NCI-H2227 treated with DMSO at 0.1 percent for 48 hours (cell line): ENCODE data around the gene GFY.
"Not testable (repeated sequence)": the region's sequence is repeated elsewhere in the genome, so short reads cannot be mapped to it uniquely, and the experiment has no call there.

Source experiments
- DNase-seq: peaks from one replicate; lab custom pipeline; 2025; lab: John Stamatoyannopoulos, UW

The GFY gene

GRCh38 chr19:49444100-49444700, 19.0 kb downstream of the GFY start:
- not testable (repeated sequence) for DNase-seq

DNA sequence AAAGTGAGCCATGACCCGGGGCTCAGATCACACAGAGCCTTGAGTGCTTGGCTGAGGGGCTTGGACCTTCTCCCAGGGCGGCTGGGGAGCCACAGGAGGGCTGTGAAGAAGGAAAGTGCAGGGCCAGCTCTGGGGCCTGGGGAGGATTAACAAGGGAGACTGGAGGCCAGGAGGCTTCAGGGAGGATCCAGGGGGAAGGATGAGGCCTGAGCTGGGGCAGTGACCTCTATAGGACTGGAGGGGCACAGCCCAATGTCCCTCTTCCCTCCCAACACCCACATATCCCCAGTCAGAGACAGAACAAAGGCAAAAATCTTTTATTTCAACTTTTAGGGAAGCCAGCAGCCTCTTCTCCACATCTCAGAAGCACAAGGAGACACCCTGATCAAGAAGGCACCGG, 20.8 kb downstream of the GFY start:
- DNase-seq, result no peak

DNA sequence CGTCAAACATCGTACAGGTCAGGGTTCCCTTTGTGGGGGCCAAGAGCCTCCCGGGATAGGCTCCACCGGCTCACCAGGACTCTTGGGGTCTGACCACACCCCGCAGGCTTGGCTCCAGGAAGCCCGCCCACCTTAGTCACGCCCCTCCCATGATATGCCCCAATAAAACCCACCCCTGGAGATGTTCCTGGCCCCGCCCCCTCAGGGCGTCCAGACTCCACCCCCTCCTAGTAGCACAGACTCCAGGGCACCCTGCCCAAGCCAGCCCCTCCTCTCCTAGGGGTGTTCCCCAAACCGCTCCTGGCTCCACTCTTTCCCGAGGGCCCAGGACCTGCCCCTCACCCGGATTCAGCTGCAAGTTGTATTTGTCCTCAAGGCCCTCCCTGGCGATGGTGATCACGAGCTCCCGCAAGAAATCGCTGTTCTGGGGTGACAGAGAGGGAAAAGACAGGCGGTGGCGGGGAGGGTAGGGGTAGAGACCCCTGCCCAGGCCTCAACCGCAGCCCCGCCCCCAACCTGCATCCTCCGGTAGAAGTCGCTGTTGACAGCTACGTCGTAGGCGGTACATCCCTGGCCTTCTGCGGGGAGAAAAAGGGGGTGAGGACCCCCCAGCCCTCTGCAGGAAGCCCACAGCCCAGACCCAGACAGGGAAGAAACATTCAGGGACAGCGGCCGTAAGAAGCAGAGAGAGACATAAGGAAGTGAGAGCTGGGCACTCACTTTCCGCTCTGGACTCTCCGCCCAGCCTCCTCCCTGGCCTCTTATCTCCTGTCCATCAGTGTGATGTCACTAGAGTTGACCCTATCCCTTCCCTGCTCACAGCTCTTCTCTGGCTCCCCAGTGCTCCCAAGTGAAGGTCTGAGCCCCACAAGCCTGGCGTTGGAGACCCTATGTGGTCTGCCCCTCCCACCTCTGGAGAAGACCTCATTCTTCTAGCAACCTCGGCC, 22.6 kb downstream of the GFY start:
- no peak for DNase-seq

GRCh38 chr19:49448432-49448786, 23.2 kb downstream of the GFY start:
- DNase-seq, result no peak

GRCh38 chr19:49450405-49450804, 25.2 kb downstream of the GFY start:
- no peak for DNase-seq

GRCh38 chr19:49451430-49452181, 26.4 kb downstream of the GFY start, which contains the start of gene PIH1D1:
Gene PIH1D1 (minus strand): TSS chr19:49451814. CDS start chr19:49451574, 240 bp downstream.
- peak; percentile 94 for DNase-seq

GRCh38 chr19:49453013-49453756, 28.0 kb downstream of the GFY start, which contains the start of gene ALDH16A1:
Gene ALDH16A1 (plus strand): TSS chr19:49453225. CDS start chr19:49453332, 107 bp downstream.
- peak; percentile 95 for DNase-seq

DNA sequence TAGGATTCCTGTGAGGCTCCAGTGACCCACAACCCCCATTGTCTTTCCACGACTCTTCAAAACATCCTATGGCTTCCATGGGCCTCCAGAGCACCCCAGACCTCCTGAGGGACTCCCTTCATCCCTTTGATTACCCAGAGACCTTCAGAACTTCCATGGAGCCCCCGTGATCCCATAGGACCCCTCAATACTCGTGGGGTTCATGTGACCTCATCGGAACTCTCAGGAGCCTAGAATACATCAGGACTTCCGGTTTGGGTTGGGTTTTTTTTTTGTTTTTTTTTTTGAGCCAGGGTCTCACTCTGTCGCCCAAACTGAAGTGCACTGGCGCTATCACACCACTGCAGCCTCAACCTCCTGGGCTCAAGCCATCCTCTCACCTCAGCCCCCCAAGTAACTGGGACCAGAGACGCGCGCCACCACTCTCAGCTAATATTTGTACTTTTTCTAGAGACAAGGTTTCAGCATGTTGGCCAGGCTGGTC, 28.6 kb downstream of the GFY start:
- DNase-seq, result no peak

DNA sequence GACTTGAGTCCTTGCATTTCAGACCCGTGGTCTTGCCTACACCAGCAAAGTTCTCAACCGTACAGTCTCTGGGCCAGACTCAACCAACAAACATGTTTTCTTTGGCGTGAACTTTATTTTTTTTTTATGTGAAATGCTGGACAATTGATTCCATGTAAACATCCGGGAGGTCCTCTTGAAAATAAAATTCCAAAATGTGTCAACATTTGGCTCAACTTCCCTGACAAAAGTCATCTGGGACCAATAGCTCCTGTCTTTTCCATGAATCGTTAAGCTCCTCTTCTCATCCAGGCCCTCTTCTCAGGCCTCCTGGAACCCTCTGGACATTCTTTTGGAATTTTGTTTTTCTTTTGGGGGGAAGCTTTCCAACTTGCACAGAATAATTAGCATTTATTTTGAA, 30.6 kb downstream of the GFY start:
- no peak for DNase-seq

- no peak for DNase-seq
Observed at GRCh38 chr19:49456326-49456725, 31.1 kb downstream of the GFY start.

DNA sequence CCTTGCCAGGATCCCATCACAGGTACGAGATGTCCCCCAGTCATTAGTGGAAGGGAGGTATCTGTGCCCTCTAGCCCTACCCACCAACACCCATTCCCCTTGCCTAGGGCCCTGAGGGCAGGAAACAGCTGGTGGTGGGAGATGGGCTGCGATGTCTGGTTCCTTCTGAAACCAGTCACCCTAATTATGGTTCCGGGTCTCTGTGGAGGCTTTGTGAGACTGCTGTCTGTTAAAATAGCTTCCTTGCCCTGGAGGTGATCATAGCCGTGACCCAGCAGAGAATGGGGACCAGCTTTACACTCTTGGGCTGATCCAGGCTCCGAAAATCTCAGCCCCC, 33.3 kb downstream of the GFY start:
- no peak for DNase-seq

GRCh38 chr19:49459388-49459787, 34.2 kb downstream of the GFY start:
- no peak for DNase-seq

DNA sequence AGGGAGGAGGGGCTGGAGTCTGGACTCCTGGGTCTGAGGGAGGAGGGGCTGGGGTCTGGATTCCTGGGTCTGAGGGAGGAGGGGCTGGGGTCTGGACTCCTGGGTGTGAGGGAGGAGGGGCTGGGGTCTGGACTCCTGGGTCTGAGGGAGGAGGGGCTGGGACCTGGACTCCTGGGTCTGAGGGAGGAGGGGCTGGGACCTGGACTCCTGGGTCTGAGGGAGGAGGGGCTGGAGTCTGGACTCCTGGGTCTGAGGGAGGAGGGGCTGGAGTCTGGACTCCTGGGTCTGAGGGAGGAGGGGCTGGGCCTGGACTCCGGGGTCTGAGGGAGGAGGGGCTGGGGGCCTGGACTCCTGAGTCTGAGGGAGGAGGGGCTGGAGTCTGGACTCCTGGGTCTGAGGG, 35.9 kb downstream of the GFY start:
- DNase-seq, result not testable (repeated sequence)

DNA sequence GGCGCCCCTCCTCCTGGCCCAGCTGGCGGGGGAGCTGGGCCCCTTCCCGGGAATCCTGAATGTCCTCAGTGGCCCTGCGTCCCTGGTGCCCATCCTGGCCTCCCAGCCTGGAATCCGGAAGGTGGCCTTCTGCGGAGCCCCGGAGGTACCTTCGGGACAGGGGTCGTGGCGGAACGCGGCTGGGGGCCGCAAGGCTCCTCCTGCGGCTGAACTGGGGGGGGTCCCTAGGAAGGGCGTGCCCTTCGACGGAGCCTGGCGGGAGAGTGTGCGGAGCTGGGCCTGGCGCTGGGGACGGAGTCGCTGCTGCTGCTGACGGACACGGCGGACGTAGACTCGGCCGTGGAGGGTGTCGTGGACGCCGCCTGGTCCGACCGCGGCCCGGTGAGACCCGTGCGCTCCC, 36.5 kb downstream of the GFY start:
- DNase-seq, result no peak

DNA sequence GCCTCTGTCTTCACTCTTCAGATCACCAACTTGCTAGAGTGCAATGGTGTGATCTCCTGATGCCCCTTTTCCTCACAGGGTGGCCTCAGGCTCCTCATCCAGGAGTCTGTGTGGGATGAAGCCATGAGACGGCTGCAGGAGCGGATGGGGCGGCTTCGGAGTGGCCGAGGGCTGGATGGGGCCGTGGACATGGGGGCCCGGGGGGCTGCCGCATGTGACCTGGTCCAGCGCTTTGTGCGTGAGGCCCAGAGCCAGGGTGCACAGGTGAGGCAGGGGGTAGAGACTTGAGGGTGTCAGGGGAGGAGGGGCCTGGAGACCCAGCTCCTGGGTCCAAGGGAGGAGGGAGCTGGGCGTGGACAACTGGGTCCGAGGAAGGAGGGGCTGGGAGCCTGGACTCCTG, 37.3 kb downstream of the GFY start:
- no peak for DNase-seq

- DNase-seq, result no peak
Observed at GRCh38 chr19:49463960-49464740, 39.0 kb downstream of the GFY start.

DNA sequence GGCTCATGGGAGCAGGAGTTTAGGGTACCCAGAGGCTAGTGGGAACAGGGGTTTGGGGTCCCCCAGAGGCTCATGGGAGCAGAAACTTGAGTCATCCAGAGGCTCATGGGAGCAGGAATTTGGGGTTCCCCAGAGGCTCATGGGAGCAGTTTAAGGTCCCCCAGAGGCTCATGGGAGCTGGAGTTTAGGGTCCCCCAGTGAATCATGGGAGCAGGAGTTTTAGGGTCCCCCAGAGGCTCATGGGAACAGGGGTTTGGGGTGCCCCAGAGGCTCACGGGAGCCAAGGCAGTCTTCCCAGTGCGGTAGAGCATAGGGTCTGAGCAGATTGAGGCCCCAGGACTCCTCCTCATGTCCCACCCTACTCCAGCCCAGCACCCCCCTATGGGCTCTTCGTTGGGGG, 40.2 kb downstream of the GFY start:
- no peak for DNase-seq

DNA sequence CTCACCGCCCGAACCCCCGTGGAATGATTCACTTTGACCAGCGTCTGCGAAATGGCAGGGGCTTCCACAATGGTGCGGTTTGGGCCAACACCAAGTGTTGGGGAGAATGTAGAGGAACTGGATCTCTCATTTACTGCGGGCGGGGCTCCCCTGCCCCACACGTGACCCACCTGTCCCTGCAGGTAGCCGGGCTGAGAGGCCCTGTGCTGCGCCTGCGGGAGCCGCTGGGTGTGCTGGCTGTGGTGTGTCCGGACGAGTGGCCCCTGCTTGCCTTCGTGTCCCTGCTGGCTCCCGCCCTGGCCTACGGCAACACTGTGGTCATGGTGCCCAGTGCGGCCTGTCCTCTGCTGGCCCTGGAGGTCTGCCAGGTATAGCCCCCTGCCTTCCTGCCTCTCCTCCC, 43.0 kb downstream of the GFY start:
- DNase-seq, result no peak

DNA sequence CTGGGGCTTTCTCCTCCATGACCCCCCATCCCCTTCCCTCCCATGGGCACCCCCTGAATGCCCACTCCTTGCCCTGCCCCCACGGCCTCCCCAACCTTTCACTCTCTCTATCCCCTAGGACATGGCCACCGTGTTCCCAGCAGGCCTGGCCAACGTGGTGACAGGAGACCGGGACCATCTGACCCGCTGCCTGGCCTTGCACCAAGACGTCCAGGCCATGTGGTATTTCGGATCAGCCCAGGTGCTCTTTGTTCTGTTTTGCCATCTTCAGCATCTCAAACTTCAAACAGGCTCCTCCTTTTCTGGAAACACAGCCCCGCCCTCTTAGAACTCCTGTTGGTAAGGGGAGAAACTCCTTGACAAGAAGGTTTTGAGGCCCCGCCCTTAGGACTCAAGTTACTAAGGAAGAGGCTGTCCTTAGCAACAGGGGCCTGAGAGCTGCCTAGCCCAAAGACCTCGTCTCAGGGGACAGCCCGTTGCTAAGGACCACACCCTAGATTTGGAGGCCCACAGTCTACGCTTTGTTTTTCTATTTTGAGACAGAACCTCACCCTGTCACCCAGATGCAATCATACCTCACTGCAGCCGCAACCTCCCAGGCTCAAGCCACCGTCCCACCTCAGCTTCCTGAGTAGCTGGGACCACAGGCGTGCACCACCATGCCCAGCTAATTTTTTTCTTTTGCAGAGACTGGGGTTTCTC, 43.7 kb downstream of the GFY start:
- no peak for DNase-seq

DNA sequence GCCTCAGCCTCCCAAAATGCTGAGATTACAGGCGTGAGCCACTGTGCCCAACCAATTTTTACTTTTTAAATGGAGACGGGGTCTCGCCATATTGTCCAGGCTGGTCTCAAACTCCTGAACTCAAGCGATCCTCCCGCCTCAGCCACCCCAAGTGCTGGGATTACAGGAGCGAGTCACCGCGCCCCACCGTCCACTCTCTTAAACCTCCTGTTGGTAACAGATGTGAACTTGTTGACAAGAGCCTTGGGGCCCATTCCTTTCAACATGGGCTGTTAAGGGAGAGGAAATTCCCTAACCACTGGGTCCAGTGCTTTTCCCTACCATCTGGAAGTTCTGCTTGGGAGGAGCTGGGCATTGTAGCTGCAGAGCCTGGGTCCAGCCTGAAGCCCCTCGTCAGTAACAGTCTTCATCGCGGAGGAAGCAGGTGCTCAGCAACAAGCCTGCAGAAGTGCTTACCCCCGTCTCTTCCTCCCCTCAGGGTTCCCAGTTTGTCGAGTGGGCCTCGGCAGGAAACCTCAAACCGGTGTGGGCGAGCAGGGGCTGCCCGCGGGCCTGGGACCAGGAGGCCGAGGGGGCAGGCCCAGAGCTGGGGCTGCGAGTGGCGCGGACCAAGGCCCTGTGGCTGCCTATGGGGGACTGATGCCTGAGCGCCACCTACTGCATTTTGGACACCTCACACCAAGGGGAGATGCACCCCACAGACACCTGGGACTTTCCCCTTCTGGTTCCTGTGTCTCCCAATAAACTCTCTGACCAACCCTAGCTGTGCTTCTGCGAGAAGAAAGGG, 44.8 kb downstream of the GFY start:
- DNase-seq, result no peak
